HCT116 (cell line): ENCODE measurements around the gene GMPPB. TPM values are rescaled to one million over a fixed set of nuclear protein-coding genes. Genes with fewer than 3 reads are reported as not detected.

ENCODE experiments used
- total RNA-seq: library from RNA; stranded (reverse); gene quantifications from one replicate; pipeline ENCODE4 v1.2.1, GENCODE V29; 2021; ENCODE audit not compliant: unreplicated experiment

The GMPPB gene
- total RNA-seq, 1 experiment from 2014 or later, result 24.1 TPM

Other genes with a start within 250 kb of the GMPPB start
- 1.5 TPM for gene BSN, start 169.5 kb downstream of the GMPPB start, total RNA-seq
- 246 TPM for gene APEH, start 49.6 kb downstream of the GMPPB start, total RNA-seq
- 15.4 TPM for gene MST1, start 34.5 kb downstream of the GMPPB start, total RNA-seq
- 71.9 TPM for gene RNF123, start 34.4 kb downstream of the GMPPB start, total RNA-seq
- 0.32 TPM for gene AMIGO3, start 4.3 kb downstream of the GMPPB start, total RNA-seq
- 30.6 TPM for gene IP6K1, start 62.6 kb upstream of the GMPPB start, total RNA-seq
- gene CDHR4, start 75.9 kb upstream of the GMPPB start, total RNA-seq, result not detected
- gene INKA1, start 79.3 kb upstream of the GMPPB start, total RNA-seq, result 1.6 TPM
- 2.6 TPM for gene UBA7, start 90.0 kb upstream of the GMPPB start, total RNA-seq
- 25.5 TPM for gene TRAIP, start 132.6 kb upstream of the GMPPB start, total RNA-seq
- 0.10 TPM for gene CAMKV, start 146.0 kb upstream of the GMPPB start, total RNA-seq
- 113 TPM for gene MST1R, start 179.9 kb upstream of the GMPPB start, total RNA-seq
- 9.0 TPM for gene MON1A, start 205.9 kb upstream of the GMPPB start, total RNA-seq
- gene RBM6, start 216.2 kb upstream of the GMPPB start, total RNA-seq, result 58.3 TPM